HepG2 (cell line): Measurements from ENCODE around the gene CSRP3. TPM values are rescaled to one million over a fixed set of nuclear protein-coding genes. Genes with fewer than 3 reads are reported as not detected.

Source experiments
- AGO1 ChIP-seq: fragments of 200-400 bp; formaldehyde crosslinking; IDR thresholded peaks from 2 replicates; pipeline ENCODE4 v1.6.1; 2017; ENCODE audit warnings: mild to moderate bottlenecking, low read depth, low read length, moderate library complexity; ENCODE audit not compliant: poor library complexity, severe bottlenecking
- DRAP1 ChIP-seq: IDR thresholded peaks from 2 replicates; pipeline ENCODE4 v1.6.1; 2016; ENCODE audit warnings: missing genetic modification reagents, missing compliant biosample characterization
- JDP2 ChIP-seq: sonication (generic); formaldehyde crosslinking; IDR thresholded peaks from 2 replicates; pipeline ENCODE4 v1.8.1; 2022; ENCODE audit warnings: missing genetic modification reagents, borderline replicate concordance
- KMT2B ChIP-seq: IDR thresholded peaks from 2 replicates; pipeline ENCODE4 v1.6.1; 2016; ENCODE audit warnings: missing genetic modification reagents, missing compliant biosample characterization
- NFYB ChIP-seq: sonication (generic); formaldehyde crosslinking; IDR thresholded peaks from 2 replicates; pipeline ENCODE4 v1.4.0; 2020; ENCODE audit warnings: missing genetic modification reagents
- NKX3-1 ChIP-seq: sonication (generic); formaldehyde crosslinking; IDR thresholded peaks from 2 replicates; pipeline ENCODE4 v1.5.0; 2020; ENCODE audit warnings: missing genetic modification reagents
- POLR2AphosphoS2 ChIP-seq: IDR thresholded peaks from 2 replicates; pipeline ENCODE4 v1.6.1; 2011; ENCODE audit warnings: low read depth, low read length, improper control_type of control experiment
- RBAK ChIP-seq: sonication (generic); formaldehyde crosslinking; IDR thresholded peaks from 2 replicates; pipeline ENCODE4 v1.5.1; 2020; ENCODE audit warnings: mild to moderate bottlenecking, missing genetic modification reagents
- TFAP4 ChIP-seq: sonication (generic); IDR thresholded peaks from 2 replicates; pipeline ENCODE4 v1.6.1; 2016; ENCODE audit warnings: low read depth, borderline replicate concordance
- ZNF234 ChIP-seq: sonication (generic); formaldehyde crosslinking; conservative IDR thresholded peaks from 2 replicates; pipeline ENCODE4 v1.5.1; 2020; ENCODE audit warnings: mild to moderate bottlenecking, missing genetic modification reagents
- ZNF280B ChIP-seq: sonication (generic); formaldehyde crosslinking; IDR thresholded peaks from 2 replicates; pipeline ENCODE4 v1.5.0; 2020; ENCODE audit warnings: missing genetic modification reagents, mild to moderate bottlenecking, borderline replicate concordance
- ZNF615 ChIP-seq: sonication (generic); formaldehyde crosslinking; IDR thresholded peaks from 2 replicates; pipeline ENCODE4 v1.5.0; 2020; ENCODE audit warnings: mild to moderate bottlenecking, missing genetic modification reagents, borderline replicate concordance
- ZNF646 ChIP-seq: sonication (generic); formaldehyde crosslinking; IDR thresholded peaks from 2 replicates; pipeline ENCODE4 v1.9.0; 2021; ENCODE audit warnings: mild to moderate bottlenecking, missing genetic modification reagents
- ZNF747 ChIP-seq: sonication (generic); formaldehyde crosslinking; IDR thresholded peaks from 2 replicates; pipeline ENCODE4 v1.8.1; 2023; ENCODE audit warnings: missing genetic modification reagents, mild to moderate bottlenecking, borderline replicate concordance
- ZNF776 ChIP-seq: sonication (generic); formaldehyde crosslinking; IDR thresholded peaks from 2 replicates; pipeline ENCODE4 v1.4.0; 2020; ENCODE audit warnings: mild to moderate bottlenecking, missing genetic modification reagents
- ZNF792 ChIP-seq: IDR thresholded peaks from 2 replicates; pipeline ENCODE4 v1.6.1; 2016
- polyA plus RNA-seq, 8 experiments: library from polyadenylated mRNA; depleted of rRNA in 3 of 8; stranded (reverse) in 7 of 8; unstranded in 1 of 8; fragments of >200 nt; fragmentation: Illumina TruSeq in 4 of 8; extraction: Trizol in 4 of 8; gene quantifications; 2 replicates each; pipeline versions ENCODE4 v1.2.1 to v1.2.3, GENCODE V29; 2011 to 2016; ENCODE audit warnings: low read depth in 4 of 8, missing spikeins in 1 of 8, mixed read lengths in 1 of 8; ENCODE audit not compliant: insufficient read depth in 1 of 8
- total RNA-seq, 5 experiments: library from RNA; depleted of rRNA; stranded (reverse); fragments of >200 nt; fragmentation: Illumina TruSeq; extraction: Trizol; gene quantifications; 2 replicates each; pipeline ENCODE4 v1.2.3, GENCODE V29; 2016; ENCODE audit warnings: low read depth in 1 of 5

Gene CSRP3
- total and polyA plus RNA-seq, 2 of the 13 experiments (the other 11 are each of a cell fraction or from before 2014, with no cell fraction given) = not detected

- no peak for TF ChIP-seq ZNF646 (CRISPR knock-in tag)
- no peak for TF ChIP-seq AGO1
- peak; percentile 60 for TF ChIP-seq KMT2B (CRISPR knock-in tag)
- TF ChIP-seq ZNF234 (CRISPR knock-in tag) = no peak
- TF ChIP-seq ZNF615 (CRISPR knock-in tag) = no peak
- TF ChIP-seq DRAP1 = no peak
- no peak; the same call in 1 of the 2 replicates for TF ChIP-seq ZNF747
- TF ChIP-seq TFAP4 = peak; percentile 56; the same call in 1 of the 2 replicates
- TF ChIP-seq ZNF280B (CRISPR knock-in tag) = no peak; the same call in 1 of the 2 replicates
- no peak for TF ChIP-seq RBAK
- TF ChIP-seq ZNF776 (CRISPR knock-in tag) = no peak
- no peak for TF ChIP-seq NKX3-1
- TF ChIP-seq ZNF792 (CRISPR knock-in tag) = no peak
- TF ChIP-seq NFYB (CRISPR knock-in tag) = peak; percentile 86
- no peak for TF ChIP-seq JDP2 (CRISPR knock-in tag)
- TF ChIP-seq POLR2AphosphoS2 = no peak
Observed at GRCh38 chr11:19240420-19241259, 38.9 kb upstream of the CSRP3 start, which contains the start of gene E2F8 (continued).
